MCF 10A (cell line): Measurements from ENCODE around the gene SLC25A42. TPM values are rescaled to one million over a fixed set of nuclear protein-coding genes. Genes with fewer than 3 reads are reported as not detected.

Source experiments
- BruUV-seq: library from RNA; stranded (reverse); fragments of 400-500 nt; replicated peaks from 2 replicates; lab custom pipeline; 2021; lab: Mats Ljungman, UMichigan
- CTCF ChIA-PET: fragments of 300-600 bp; sonication (Branson Sonifier 250); formaldehyde crosslinking; extraction: SDS; loops from one replicate; lab custom pipeline; 2021; ENCODE audit warnings: antibody characterized with exemption, inconsistent platforms; lab: Yijun Ruan, JAX
- POLR2A ChIA-PET: fragments of 300-600, 350-650 bp; sonication (Branson Sonifier 250); formaldehyde crosslinking; extraction: SDS; loops from one replicate; lab custom pipeline; 2020; ENCODE audit warnings: antibody characterized with exemption, inconsistent platforms; lab: Yijun Ruan, JAX
- DNase-seq: peaks from one replicate; pipeline ENCODE4 v3.0.0-alpha.2; 2018; ENCODE audit not compliant: unreplicated experiment
- H3K27ac Mint-ChIP-seq: one replicate; pipeline ENCODE4 v1.8.0; 2022; ENCODE audit warnings: mild to moderate bottlenecking, low read depth, mixed read lengths; ENCODE audit not compliant: unreplicated experiment
- H3K27me3 Mint-ChIP-seq: one replicate; pipeline ENCODE4 v1.8.0; 2022; ENCODE audit warnings: mixed read lengths; ENCODE audit not compliant: insufficient read depth, unreplicated experiment
- H3K36me3 Mint-ChIP-seq: one replicate; pipeline ENCODE4 v1.8.0; 2022; ENCODE audit warnings: mild to moderate bottlenecking, moderate library complexity, mixed read lengths; ENCODE audit not compliant: insufficient read depth, unreplicated experiment
- H3K4me1 Mint-ChIP-seq: one replicate; pipeline ENCODE4 v1.8.0; 2022; ENCODE audit warnings: mixed read lengths; ENCODE audit not compliant: insufficient read depth, unreplicated experiment
- H3K4me3 Mint-ChIP-seq: one replicate; pipeline ENCODE4 v1.8.0; 2022; ENCODE audit warnings: mild to moderate bottlenecking, moderate library complexity, mixed read lengths; ENCODE audit not compliant: unreplicated experiment
- H3K9me3 Mint-ChIP-seq: one replicate; pipeline ENCODE4 v1.8.0; 2022; ENCODE audit warnings: mixed read lengths; ENCODE audit not compliant: unreplicated experiment
- CTCF ChIP-seq: fragments of 200-600 bp; IDR thresholded peaks from one replicate; pipeline ENCODE4 v1.8.0; 2022; ENCODE audit warnings: antibody characterized with exemption, mild to moderate bottlenecking; ENCODE audit not compliant: unreplicated experiment
- intact Hi-C: fragments of 100-400 bp; cut with micrococcal nuclease; formaldehyde crosslinking; loops from 2 replicates; pipeline ENCODE4 v1.14.1; 2022
- total RNA-seq: library from RNA; stranded (reverse); gene quantifications from 2 replicates; pipeline ENCODE4 v1.2.3, GENCODE V29; 2022

Gene SLC25A42
- total RNA-seq, 1 experiment from 2014 or later = 3.1 TPM

GRCh38 chr19:19031891-19032290, 31.9 kb upstream of the SLC25A42 start:
- no peak for DNase-seq
- Mint-ChIP-seq H3K27me3 (no peaks in the 10 kb centered on the region), H3K36me3 (peaks cover 53% of the 10 kb centered on the region), H3K4me3 (peak overlapping the region; percentile 78), H3K4me1 (peaks cover 11% of the 10 kb centered on the region), H3K27ac (no peak overlapping the region), H3K9me3 (no peaks in the 10 kb centered on the region)
- BruUV-seq = no TSS peak
- intact Hi-C loops = no loop called here
- POLR2A ChIA-PET = no interaction called here
- no peak for TF ChIP-seq CTCF
- CTCF ChIA-PET = interaction anchor here (0.6 to 0.8 kb wide), 4 partner anchors 9 to 535 kb away, joined by 3 to 5 read pairs (median 4); no protein-coding TSS in a partner anchor

- DNase-seq = peak; percentile 13
- peaks cover 6% of the 10 kb centered on the region for H3K4me1 Mint-ChIP-seq
- intact Hi-C loops = no loop called here
- no peaks in the 10 kb centered on the region for H3K27me3 Mint-ChIP-seq
- H3K4me3 Mint-ChIP-seq = peak overlapping the region; percentile 78
- peaks cover 46% of the 10 kb centered on the region for H3K36me3 Mint-ChIP-seq
- TF ChIP-seq CTCF = no peak
- POLR2A ChIA-PET = no interaction called here
- peak overlapping the region; percentile 66 for H3K27ac Mint-ChIP-seq
- TSS peak; percentile 40 for BruUV-seq
- H3K9me3 Mint-ChIP-seq = no peaks in the 10 kb centered on the region
- CTCF ChIA-PET = interaction anchor here (0.6 to 0.9 kb wide), 2 partner anchors 12 to 68 kb away, joined by 3 read pairs; no protein-coding TSS in a partner anchor
Measured at GRCh38 chr19:19032420-19033175, 31.2 kb upstream of the SLC25A42 start.

GRCh38 chr19:19033176-19033425, 30.7 kb upstream of the SLC25A42 start:
- Mint-ChIP-seq H3K4me1 (peaks cover 6% of the 10 kb centered on the region), H3K27ac (no peak overlapping the region), H3K36me3 (peaks cover 44% of the 10 kb centered on the region), H3K4me3 (peak overlapping the region; percentile 78), H3K27me3 (no peaks in the 10 kb centered on the region), H3K9me3 (no peaks in the 10 kb centered on the region)
- DNase-seq = no peak
- BruUV-seq = no TSS peak
- CTCF ChIA-PET = interaction anchor here (0.9 kb wide), 1 partner anchor 13 kb away, joined by 3 read pairs; no protein-coding TSS in a partner anchor
- POLR2A ChIA-PET = no interaction called here
- intact Hi-C loops = no loop called here
- TF ChIP-seq CTCF = no peak

- peak within 1 kb of the TSS; percentile 66 for H3K27ac Mint-ChIP-seq
- no peak for TF ChIP-seq CTCF
- H3K9me3 Mint-ChIP-seq = no peaks in the 10 kb centered on the region
- CTCF ChIA-PET = no interaction called here
- no peaks in the 10 kb centered on the region for H3K27me3 Mint-ChIP-seq
- POLR2A ChIA-PET = no interaction called here
- BruUV-seq = no TSS peak
- peaks cover 6% of the 10 kb centered on the region for H3K4me1 Mint-ChIP-seq
- intact Hi-C loops = no loop called here
- peak within 1 kb of the TSS; percentile 78 for H3K4me3 Mint-ChIP-seq
- peak; percentile 85 for DNase-seq
- H3K36me3 Mint-ChIP-seq = peaks cover 44% of the 10 kb centered on the region
Measured at GRCh38 chr19:19033426-19034203, 30.2 kb upstream of the SLC25A42 start, which contains the start of the genes ARMC6 and SUGP2. ARMC6 (plus strand) TSS chr19:19033603; CDS start chr19:19034210, 607 bp downstream. SUGP2 (minus strand) TSS chr19:19033517; CDS start chr19:19031071, 2,446 bp downstream.
